ENCODE data around the gene IMMP2L.

DNA sequence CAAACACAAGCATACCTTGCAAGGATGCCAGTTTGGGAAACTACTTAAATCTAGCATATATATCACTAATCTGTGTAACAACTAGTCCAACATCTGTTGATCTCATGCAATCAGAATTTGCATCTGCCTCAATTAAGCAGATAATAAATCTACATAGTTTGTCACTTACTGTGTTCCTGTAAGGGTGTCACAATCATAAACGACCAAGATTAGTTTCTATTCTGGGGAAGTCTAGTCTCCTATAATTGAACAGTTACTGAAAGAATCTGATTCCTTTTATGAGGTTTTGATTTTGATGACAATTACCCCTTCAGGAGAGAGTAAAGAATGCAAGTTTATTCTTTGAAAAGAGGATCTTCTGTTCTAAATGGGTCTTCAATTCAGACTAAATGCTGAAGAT is 556.8 kb downstream of the IMMP2L start:
- no peak for TF ChIP-seq EZH2 (IDR thresholded peaks at IDR 0.05; ENCODE audit: low read depth, low read length, severe bottlenecking)
- no peak for TF ChIP-seq GABPA (IDR thresholded peaks at IDR 0.05; ENCODE audit: borderline replicate concordance, insufficient read depth, low read length)
- no peak for TF ChIP-seq POLR2A (IDR thresholded peaks at IDR 0.05; ENCODE audit: control extremely low read depth in 1 of 2, low read depth in 2 of 2, low read length in 2 of 2)
- TF ChIP-seq, protein P1, sequence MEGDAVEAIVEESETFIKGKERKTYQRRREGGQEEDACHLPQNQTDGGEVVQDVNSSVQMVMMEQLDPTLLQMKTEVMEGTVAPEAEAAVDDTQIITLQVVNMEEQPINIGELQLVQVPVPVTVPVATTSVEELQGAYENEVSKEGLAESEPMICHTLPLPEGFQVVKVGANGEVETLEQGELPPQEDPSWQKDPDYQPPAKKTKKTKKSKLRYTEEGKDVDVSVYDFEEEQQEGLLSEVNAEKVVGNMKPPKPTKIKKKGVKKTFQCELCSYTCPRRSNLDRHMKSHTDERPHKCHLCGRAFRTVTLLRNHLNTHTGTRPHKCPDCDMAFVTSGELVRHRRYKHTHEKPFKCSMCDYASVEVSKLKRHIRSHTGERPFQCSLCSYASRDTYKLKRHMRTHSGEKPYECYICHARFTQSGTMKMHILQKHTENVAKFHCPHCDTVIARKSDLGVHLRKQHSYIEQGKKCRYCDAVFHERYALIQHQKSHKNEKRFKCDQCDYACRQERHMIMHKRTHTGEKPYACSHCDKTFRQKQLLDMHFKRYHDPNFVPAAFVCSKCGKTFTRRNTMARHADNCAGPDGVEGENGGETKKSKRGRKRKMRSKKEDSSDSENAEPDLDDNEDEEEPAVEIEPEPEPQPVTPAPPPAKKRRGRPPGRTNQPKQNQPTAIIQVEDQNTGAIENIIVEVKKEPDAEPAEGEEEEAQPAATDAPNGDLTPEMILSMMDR (IDR thresholded peaks at IDR 0.05; ENCODE audit: control extremely low read depth in 1 of 3, insufficient read depth in 1 of 3, low read depth in 1 of 3, low read length in 3 of 3) = no peak
- TF ChIP-seq EP300 (IDR thresholded peaks at IDR 0.05; ENCODE audit: borderline replicate concordance in 1 of 2, low read depth in 2 of 2, low read length in 2 of 2) = no peak
- TF ChIP-seq, protein P2, sequence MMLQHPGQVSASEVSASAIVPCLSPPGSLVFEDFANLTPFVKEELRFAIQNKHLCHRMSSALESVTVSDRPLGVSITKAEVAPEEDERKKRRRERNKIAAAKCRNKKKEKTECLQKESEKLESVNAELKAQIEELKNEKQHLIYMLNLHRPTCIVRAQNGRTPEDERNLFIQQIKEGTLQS (IDR thresholded peaks at IDR 0.05; ENCODE audit: insufficient read depth, low read depth, low read length) = no peak

Measured in H1 (cell line).